HEK293 (cell line): ENCODE data around the gene SYNJ2.

Experiments used
- CTCF ChIA-PET: fragments of 350-600 bp; formaldehyde crosslinking; extraction: SDS; loops from one replicate; lab custom pipeline; 2021; ENCODE audit warnings: antibody characterized with exemption; lab: Yijun Ruan, JAX
- POLR2A ChIA-PET: fragments of 300-600 bp; formaldehyde crosslinking; extraction: SDS; loops from one replicate; lab custom pipeline; 2020; ENCODE audit warnings: antibody characterized with exemption, inconsistent platforms; lab: Yijun Ruan, JAX
- H3K27ac ChIP-seq: fragments of 200-500 bp; sonication (Bioruptor generic); 2 replicates; pipeline ENCODE4 v1.5.1; 2014; ENCODE audit warnings: low read depth, low read length, control low read depth, inconsistent platforms; ENCODE audit errors: extremely low read depth
- H3K36me3 ChIP-seq, 2 experiments: fragments of 200-500 bp in 1 of 2; sonication (Bioruptor generic) in 1 of 2; 1 replicate in 1 of 2; 2 replicates in 1 of 2; pipeline ENCODE4 v1.5.1; 2014 to 2017; ENCODE audit warnings: inconsistent platforms in 2 of 2, low read length in 2 of 2; ENCODE audit not compliant: control insufficient read depth in 2 of 2, insufficient read depth in 1 of 2
- H3K4me1 ChIP-seq: fragments of 200-500 bp; sonication (Bioruptor generic); 2 replicates; pipeline ENCODE4 v1.5.1; 2014; ENCODE audit warnings: mild to moderate bottlenecking, low read length, inconsistent platforms; ENCODE audit not compliant: control insufficient read depth, insufficient read depth
- H3K4me3 ChIP-seq: 2 replicates; pipeline ENCODE4 v1.5.1; 2011; ENCODE audit warnings: low read depth, mild to moderate bottlenecking, control low read depth, low read length, moderate library complexity
- H3K9me3 ChIP-seq: fragments of 200-500 bp; sonication (Bioruptor generic); 2 replicates; pipeline ENCODE4 v1.5.1; 2014; ENCODE audit warnings: low read depth, low read length, inconsistent platforms; ENCODE audit not compliant: control insufficient read depth, insufficient read depth
- GLI2 ChIP-seq: fragments of 450-650 bp; formaldehyde crosslinking; IDR thresholded peaks from 2 replicates; pipeline ENCODE4; 2017; ENCODE audit warnings: missing biosample characterization, missing genetic modification characterization, low read depth, borderline replicate concordance
- KLF7 ChIP-seq: fragments of 450-650 bp; formaldehyde crosslinking; IDR thresholded peaks from 2 replicates; pipeline ENCODE4 v1.5.1; 2016; ENCODE audit warnings: missing biosample characterization, missing genetic modification characterization, borderline replicate concordance
- KLF8 ChIP-seq: fragments of 450-650 bp; formaldehyde crosslinking; IDR thresholded peaks from 2 replicates; pipeline ENCODE4 v1.5.1; 2016; ENCODE audit warnings: missing biosample characterization, missing genetic modification characterization
- PRDM2 ChIP-seq: fragments of 450-650 bp; formaldehyde crosslinking; IDR thresholded peaks from 2 replicates; pipeline ENCODE4 v1.5.1; 2016; ENCODE audit warnings: missing biosample characterization, missing genetic modification characterization, borderline replicate concordance
- PRDM4 ChIP-seq: fragments of 450-650 bp; formaldehyde crosslinking; IDR thresholded peaks from 2 replicates; pipeline ENCODE4 v1.5.1; 2017; ENCODE audit warnings: missing biosample characterization, missing genetic modification characterization
- SCRT2 ChIP-seq: fragments of 450-650 bp; formaldehyde crosslinking; IDR thresholded peaks from 2 replicates; pipeline ENCODE4 v1.5.1; 2016; ENCODE audit warnings: missing biosample characterization, missing genetic modification characterization
- TSHZ1 ChIP-seq: fragments of 450-650 bp; formaldehyde crosslinking; IDR thresholded peaks from 2 replicates; pipeline ENCODE4 v1.5.1; 2016; ENCODE audit warnings: missing biosample characterization, missing genetic modification characterization, borderline replicate concordance
- ZBTB26 ChIP-seq: fragments of 450-650 bp; formaldehyde crosslinking; optimal IDR thresholded peaks from 2 replicates; pipeline ENCODE3; 2016; ENCODE audit warnings: missing biosample characterization, mild to moderate bottlenecking, missing genetic modification characterization
- ZFP37 ChIP-seq: fragments of 450-650 bp; formaldehyde crosslinking; IDR thresholded peaks from 2 replicates; pipeline ENCODE4 v1.5.1; 2016; ENCODE audit warnings: missing biosample characterization, missing genetic modification characterization
- ZNF169 ChIP-seq: fragments of 450-650 bp; formaldehyde crosslinking; IDR thresholded peaks from 2 replicates; pipeline ENCODE4 v1.5.1; 2016; ENCODE audit warnings: missing biosample characterization, missing genetic modification characterization
- ZNF184 ChIP-seq: fragments of 450-650 bp; IDR thresholded peaks from 2 replicates; pipeline ENCODE4 v1.5.1; 2018; ENCODE audit warnings: missing biosample characterization, mild to moderate bottlenecking, missing genetic modification characterization
- ZNF280D ChIP-seq: fragments of 450-650 bp; formaldehyde crosslinking; IDR thresholded peaks from 2 replicates; pipeline ENCODE4 v1.5.1; 2016; ENCODE audit warnings: missing biosample characterization, missing genetic modification characterization
- ZNF37A ChIP-seq: fragments of 450-650 bp; IDR thresholded peaks from 2 replicates; pipeline ENCODE4 v1.5.1; 2018; ENCODE audit warnings: missing biosample characterization, missing genetic modification characterization
- ZNF645 ChIP-seq: fragments of 450-650 bp; formaldehyde crosslinking; IDR thresholded peaks from 2 replicates; pipeline ENCODE4; 2016; ENCODE audit warnings: missing biosample characterization, missing genetic modification characterization
- ZNF664 ChIP-seq: fragments of 450-650 bp; formaldehyde crosslinking; IDR thresholded peaks from 2 replicates; pipeline ENCODE4 v1.5.1; 2016; ENCODE audit warnings: missing biosample characterization, missing genetic modification characterization

SYNJ2 gene

GRCh38 chr6:158024566-158025297, 43.1 kb downstream of the SYNJ2 start (continued):
- TF ChIP-seq ZNF645 (tag by site-specific recombination), result no peak
- no peak for TF ChIP-seq GLI2 (tag by site-specific recombination)
- no peak for TF ChIP-seq PRDM4 (tag by site-specific recombination)
- TF ChIP-seq SCRT2 (tag by site-specific recombination), result no peak
- TF ChIP-seq ZNF664, result no peak
- TF ChIP-seq TSHZ1 (tag by site-specific recombination), result no peak
- TF ChIP-seq ZBTB26 (tag by site-specific recombination), result no peak
- TF ChIP-seq ZNF280D (tag by site-specific recombination), result no peak
- no peak for TF ChIP-seq ZNF169

- ChIA-PET POLR2A (interaction anchor here (1.0 to 4.2 kb wide), 9 partner anchors 9 to 44 kb away, joined by 4 to 33 read pairs (median 7); partner anchors contain the start of gene SYNJ2), CTCF (interaction anchor here (0.6 to 3.0 kb wide), 40 partner anchors 9 to 738 kb away, joined by 3 to 46 read pairs (median 6); no protein-coding TSS in a partner anchor)
- H3K4me3 ChIP-seq, result peak overlapping the region; percentile 18
- peak overlapping the region; percentile 45; the same call in 1 of the 2 replicates for H3K27ac ChIP-seq
- peaks cover 0 to 12% of the 10 kb centered on the region in 2 experiments; a peak in 1 of 3 replicates for H3K36me3 ChIP-seq
- H3K9me3 ChIP-seq, result no peaks in the 10 kb centered on the region
- peaks cover 16% of the 10 kb centered on the region for H3K4me1 ChIP-seq
- no peak for TF ChIP-seq KLF7
- no peak; the same call in 1 of the 2 replicates for TF ChIP-seq ZNF184 (tag by site-specific recombination)
- TF ChIP-seq KLF8 (tag by site-specific recombination), result peak; percentile 46; the same call in 1 of the 2 replicates
- no peak for TF ChIP-seq PRDM2 (tag by site-specific recombination)
- TF ChIP-seq ZNF37A (tag by site-specific recombination), result no peak
- TF ChIP-seq ZFP37 (tag by site-specific recombination), result peak; percentile 70; the same call in 1 of the 2 replicates
These were observed 44.6 kb downstream of the SYNJ2 start for GRCh38 chr6:158026054-158026900.
